ENCODE measurements around the gene DSG2.

DSG2 gene

DNA sequence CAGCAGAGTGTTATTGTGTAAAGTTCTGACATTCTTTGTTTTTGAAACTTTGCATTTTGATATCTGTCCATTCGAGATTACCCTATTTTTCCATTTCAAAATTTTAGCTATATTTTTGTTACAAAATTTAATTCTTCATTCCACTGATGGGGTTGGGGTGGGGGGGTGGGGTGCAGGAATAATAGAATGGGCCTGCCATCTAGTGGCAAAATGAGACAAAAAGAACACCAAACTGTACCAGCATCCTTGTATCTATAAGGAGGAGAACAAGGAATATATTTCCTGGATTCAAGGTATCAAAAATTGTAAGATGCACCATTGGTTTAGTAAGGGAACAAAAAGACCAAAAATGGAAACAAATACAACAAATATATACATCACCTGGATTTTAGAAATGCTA, 65.8 kb downstream of the DSG2 start:
- H3K9me3 ChIP-seq (replicated peaks in 1 of 2; ENCODE audit: control insufficient read depth in 2 of 2, insufficient read depth in 1 of 2, low read depth in 1 of 2, low read length in 2 of 2), result no peaks in the 10 kb centered on the region
- H3K27ac ChIP-seq (replicated peaks; ENCODE audit: low read length), result no peak overlapping the region
- H3K79me1 ChIP-seq (ENCODE audit: low read depth, low read length), result no peaks in the 10 kb centered on the region
- H2AFZ ChIP-seq (ENCODE audit: low read length), result no peak overlapping the region
- no peak overlapping the region for H3K4me2 ChIP-seq (ENCODE audit: insufficient read depth, low read length, poor library complexity, severe bottlenecking)
- no peaks in the 10 kb centered on the region for H3K27me3 ChIP-seq (ENCODE audit: control insufficient read depth in 3 of 3, insufficient read depth in 3 of 3, low read depth in 1 of 3, low read length in 3 of 3)
- no peak overlapping the region for H2BK120ac ChIP-seq (ENCODE audit: low read depth, low read length)
- no peak overlapping the region for H2BK5ac ChIP-seq (ENCODE audit: low read length)
- H2BK15ac ChIP-seq (ENCODE audit: low read length), result no peak overlapping the region
- H2BK12ac ChIP-seq (ENCODE audit: low read length), result no peak overlapping the region
- H3K18ac ChIP-seq (ENCODE audit: low read length), result no peak overlapping the region
- H3K14ac ChIP-seq (ENCODE audit: low read length), result no peak overlapping the region
- no peak overlapping the region for H4K8ac ChIP-seq (ENCODE audit: low read depth, low read length)
- WGBS, 2 donors (ENCODE audit: extremely low coverage in 2 of 2, insufficient read length in 2 of 2, insufficient replicate concordance in 1 of 2), result no CpG with 5 or more reads among the region's 1 CpG
- no peak overlapping the region for H3K23ac ChIP-seq (ENCODE audit: low read depth, low read length, poor library complexity)
- no peak overlapping the region for H4K91ac ChIP-seq (ENCODE audit: low read depth, low read length, poor library complexity)
- H3K4me1 ChIP-seq (ENCODE audit: control insufficient read depth in 2 of 2, insufficient read depth in 1 of 2, low read depth in 1 of 2, low read length in 2 of 2), result peaks cover 0 to 2% of the 10 kb centered on the region in 2 donors
- H3K9ac ChIP-seq (ENCODE audit: low read depth, low read length, poor library complexity), result no peak overlapping the region
- H3K4me3 ChIP-seq (ENCODE audit: low read length in 2 of 2), result no peak overlapping the region
- no peak for DNase-seq (ENCODE audit: low spot score)
- no peak overlapping the region for H3K4ac ChIP-seq (ENCODE audit: low read length)
- no peaks in the 10 kb centered on the region for H3K36me3 ChIP-seq (replicated peaks in 1 of 2; ENCODE audit: control insufficient read depth in 2 of 2, insufficient read depth in 2 of 2, low read length in 2 of 2)
- H2AK5ac ChIP-seq (ENCODE audit: low read depth, low read length), result no peak overlapping the region

DNA sequence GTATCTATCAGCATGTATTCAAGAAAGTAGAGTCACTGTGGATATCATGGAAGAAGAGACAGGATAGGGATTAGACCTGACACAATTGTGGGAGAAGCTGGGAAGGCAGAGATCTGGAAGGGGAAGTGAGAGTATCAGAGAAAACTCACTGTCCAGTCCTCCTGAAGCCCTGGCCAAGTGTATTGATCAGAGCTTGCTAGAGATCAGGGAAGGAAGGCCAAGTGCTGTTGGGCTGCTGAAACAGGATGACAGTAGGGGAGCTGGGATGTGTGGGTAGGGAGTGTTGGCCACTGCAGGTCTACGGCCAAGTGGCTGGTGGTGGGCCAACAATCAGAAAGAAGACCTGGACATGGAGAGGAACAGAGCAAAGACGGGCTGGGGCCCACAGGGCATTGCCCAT, 67.4 kb downstream of the DSG2 start:
- H3K4me3 ChIP-seq (ENCODE audit: low read length in 2 of 2), result no peak overlapping the region
- H2AK5ac ChIP-seq (ENCODE audit: low read depth, low read length), result no peak overlapping the region
- no peak overlapping the region for H3K4ac ChIP-seq (ENCODE audit: low read length)
- H4K91ac ChIP-seq (ENCODE audit: low read depth, low read length, poor library complexity), result no peak overlapping the region
- H3K4me2 ChIP-seq (ENCODE audit: insufficient read depth, low read length, poor library complexity, severe bottlenecking), result no peak overlapping the region
- DNase-seq (ENCODE audit: low spot score), result no peak
- H3K9ac ChIP-seq (ENCODE audit: low read depth, low read length, poor library complexity), result no peak overlapping the region
- H2BK120ac ChIP-seq (ENCODE audit: low read depth, low read length), result no peak overlapping the region
- no peak overlapping the region for H4K8ac ChIP-seq (ENCODE audit: low read depth, low read length)
- H2BK5ac ChIP-seq (ENCODE audit: low read length), result no peak overlapping the region
- no peak overlapping the region for H3K23ac ChIP-seq (ENCODE audit: low read depth, low read length, poor library complexity)
- WGBS, 2 donors (ENCODE audit: extremely low coverage in 2 of 2, insufficient read length in 2 of 2, insufficient replicate concordance in 1 of 2), result no CpG with 5 or more reads among the region's 2 CpGs
- no peak overlapping the region for H2BK12ac ChIP-seq (ENCODE audit: low read length)
- H2BK15ac ChIP-seq (ENCODE audit: low read length), result no peak overlapping the region
- H3K4me1 ChIP-seq (ENCODE audit: control insufficient read depth in 2 of 2, insufficient read depth in 1 of 2, low read depth in 1 of 2, low read length in 2 of 2), result peaks cover 0 to 2% of the 10 kb centered on the region in 2 donors
- no peaks in the 10 kb centered on the region for H3K27me3 ChIP-seq (ENCODE audit: control insufficient read depth in 3 of 3, insufficient read depth in 3 of 3, low read depth in 1 of 3, low read length in 3 of 3)
- H3K9me3 ChIP-seq (replicated peaks in 1 of 2; ENCODE audit: control insufficient read depth in 2 of 2, insufficient read depth in 1 of 2, low read depth in 1 of 2, low read length in 2 of 2), result no peaks in the 10 kb centered on the region
- H3K36me3 ChIP-seq (replicated peaks in 1 of 2; ENCODE audit: control insufficient read depth in 2 of 2, insufficient read depth in 2 of 2, low read length in 2 of 2), result no peaks in the 10 kb centered on the region
- no peak overlapping the region for H3K14ac ChIP-seq (ENCODE audit: low read length)
- no peaks in the 10 kb centered on the region for H3K79me1 ChIP-seq (ENCODE audit: low read depth, low read length)
- no peak overlapping the region for H3K18ac ChIP-seq (ENCODE audit: low read length)
- H3K27ac ChIP-seq (replicated peaks; ENCODE audit: low read length), result no peak overlapping the region
- no peak overlapping the region for H2AFZ ChIP-seq (ENCODE audit: low read length)

DNA sequence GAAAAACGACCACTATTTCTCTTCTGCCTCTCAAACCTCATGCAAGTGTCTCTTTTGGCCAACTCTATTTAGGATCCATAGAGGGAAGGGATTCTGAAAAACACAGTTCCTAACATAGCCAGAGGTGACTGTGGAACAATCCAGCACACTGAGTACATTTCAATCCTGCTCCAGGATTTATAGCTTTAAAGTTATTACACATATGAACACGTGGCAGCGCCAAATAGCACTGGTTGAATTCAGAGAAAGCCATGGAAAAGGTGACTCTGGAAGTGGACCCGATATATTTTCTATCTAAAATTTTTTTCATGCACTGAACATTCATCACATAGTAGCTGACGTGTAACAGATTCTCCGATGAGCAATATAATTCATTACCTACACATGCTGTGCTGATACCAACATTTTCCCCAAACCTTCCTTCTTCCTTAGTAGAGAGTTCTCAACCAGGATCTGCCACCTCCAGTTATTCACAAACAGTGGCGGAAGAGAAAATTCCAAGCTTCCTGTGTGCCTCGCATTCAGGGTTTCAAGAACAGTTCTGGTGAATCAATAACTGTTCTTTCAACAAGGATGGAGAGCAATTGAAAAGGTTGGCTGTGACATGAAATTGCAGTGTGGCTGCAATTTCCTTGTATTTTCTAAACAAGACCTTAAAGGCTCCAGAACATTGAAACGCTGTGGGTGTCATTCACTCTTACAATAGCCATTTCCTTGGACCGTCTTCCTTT, 68.0 kb downstream of the DSG2 start:
- Histone ChIP-seq H4K91ac (ENCODE audit: low read depth, low read length, poor library complexity) (no peak overlapping the region), H3K27ac (replicated peaks; ENCODE audit: low read length) (no peak overlapping the region), H4K8ac (ENCODE audit: low read depth, low read length) (no peak overlapping the region), H2BK12ac (ENCODE audit: low read length) (no peak overlapping the region), H3K79me1 (ENCODE audit: low read depth, low read length) (no peaks in the 10 kb centered on the region), H2AK5ac (ENCODE audit: low read depth, low read length) (no peak overlapping the region), H2BK120ac (ENCODE audit: low read depth, low read length) (no peak overlapping the region), H3K9ac (ENCODE audit: low read depth, low read length, poor library complexity) (no peak overlapping the region), H3K23ac (ENCODE audit: low read depth, low read length, poor library complexity) (no peak overlapping the region), H3K18ac (ENCODE audit: low read length) (no peak overlapping the region), H3K9me3 (replicated peaks in 1 of 2; ENCODE audit: control insufficient read depth in 2 of 2, insufficient read depth in 1 of 2, low read depth in 1 of 2, low read length in 2 of 2) (no peaks in the 10 kb centered on the region), H3K14ac (ENCODE audit: low read length) (peak overlapping the region; percentile 39), H3K4ac (ENCODE audit: low read length) (no peak overlapping the region), H3K4me3 (ENCODE audit: low read length in 2 of 2) (no peak overlapping the region), H2BK15ac (ENCODE audit: low read length) (no peak overlapping the region), H3K36me3 (replicated peaks in 1 of 2; ENCODE audit: control insufficient read depth in 2 of 2, insufficient read depth in 2 of 2, low read length in 2 of 2) (no peaks in the 10 kb centered on the region), H3K4me2 (ENCODE audit: insufficient read depth, low read length, poor library complexity, severe bottlenecking) (no peak overlapping the region), H3K27me3 (ENCODE audit: control insufficient read depth in 3 of 3, insufficient read depth in 3 of 3, low read depth in 1 of 3, low read length in 3 of 3) (no peaks in the 10 kb centered on the region), H2BK5ac (ENCODE audit: low read length) (no peak overlapping the region), H2AFZ (ENCODE audit: low read length) (peak overlapping the region; percentile 7), H3K4me1 (ENCODE audit: control insufficient read depth in 2 of 2, insufficient read depth in 1 of 2, low read depth in 1 of 2, low read length in 2 of 2) (peaks cover 0 to 2% of the 10 kb centered on the region in 2 donors)
- WGBS, 2 donors (ENCODE audit: extremely low coverage in 2 of 2, insufficient read length in 2 of 2, insufficient replicate concordance in 1 of 2), result no CpG with 5 or more reads among the region's 10 CpGs
- no peak for DNase-seq (ENCODE audit: low spot score)

DNA sequence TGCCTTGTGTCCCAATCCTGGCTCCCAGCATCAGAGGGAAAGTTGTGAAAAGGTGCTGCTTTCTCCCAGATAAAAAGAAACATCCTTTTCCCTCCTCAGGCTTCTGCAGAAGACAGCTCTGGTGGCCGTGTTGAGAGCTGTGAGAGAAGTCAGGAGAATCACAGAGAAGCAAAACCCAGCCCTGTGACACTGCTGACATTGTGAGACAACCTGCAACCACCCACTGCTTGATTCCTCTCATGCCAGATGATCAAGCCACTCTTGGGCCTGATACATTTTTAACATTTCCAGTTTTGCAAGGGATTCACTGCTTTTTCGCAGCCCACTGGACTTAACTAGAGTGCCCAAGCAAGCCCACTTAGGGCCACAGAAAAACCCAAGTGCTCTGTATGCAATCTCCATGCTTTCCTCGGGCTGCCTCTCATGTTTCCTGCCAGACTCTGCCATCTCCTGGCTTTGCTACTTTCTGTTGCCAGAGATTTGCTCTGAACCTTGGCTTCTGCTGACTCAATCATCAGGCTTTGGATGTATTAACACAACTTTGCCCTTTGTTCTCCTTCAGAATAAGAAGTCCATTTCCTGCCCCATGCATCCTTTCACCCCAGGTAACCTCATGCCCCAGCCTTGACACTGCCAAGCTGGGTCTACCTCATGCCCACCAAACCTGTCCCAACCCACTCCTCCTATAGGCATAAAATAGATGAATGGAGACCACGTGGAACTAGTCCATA, 68.8 kb downstream of the DSG2 start:
- Histone ChIP-seq H2BK120ac (ENCODE audit: low read depth, low read length) (no peak overlapping the region), H2AK5ac (ENCODE audit: low read depth, low read length) (no peak overlapping the region), H4K8ac (ENCODE audit: low read depth, low read length) (no peak overlapping the region), H3K36me3 (replicated peaks in 1 of 2; ENCODE audit: control insufficient read depth in 2 of 2, insufficient read depth in 2 of 2, low read length in 2 of 2) (no peaks in the 10 kb centered on the region), H3K9me3 (replicated peaks in 1 of 2; ENCODE audit: control insufficient read depth in 2 of 2, insufficient read depth in 1 of 2, low read depth in 1 of 2, low read length in 2 of 2) (no peaks in the 10 kb centered on the region), H3K27ac (replicated peaks; ENCODE audit: low read length) (no peak overlapping the region), H3K9ac (ENCODE audit: low read depth, low read length, poor library complexity) (no peak overlapping the region), H2BK12ac (ENCODE audit: low read length) (no peak overlapping the region), H3K18ac (ENCODE audit: low read length) (no peak overlapping the region), H3K79me1 (ENCODE audit: low read depth, low read length) (no peaks in the 10 kb centered on the region), H3K4ac (ENCODE audit: low read length) (no peak overlapping the region), H3K4me3 (ENCODE audit: low read length in 2 of 2) (no peak overlapping the region), H4K91ac (ENCODE audit: low read depth, low read length, poor library complexity) (no peak overlapping the region), H3K4me1 (ENCODE audit: control insufficient read depth in 2 of 2, insufficient read depth in 1 of 2, low read depth in 1 of 2, low read length in 2 of 2) (peaks cover 0 to 5% of the 10 kb centered on the region in 2 donors), H3K4me2 (ENCODE audit: insufficient read depth, low read length, poor library complexity, severe bottlenecking) (no peak overlapping the region), H3K27me3 (ENCODE audit: control insufficient read depth in 3 of 3, insufficient read depth in 3 of 3, low read depth in 1 of 3, low read length in 3 of 3) (no peaks in the 10 kb centered on the region), H2BK5ac (ENCODE audit: low read length) (no peak overlapping the region), H2AFZ (ENCODE audit: low read length) (peak overlapping the region; percentile 7), H2BK15ac (ENCODE audit: low read length) (no peak overlapping the region), H3K23ac (ENCODE audit: low read depth, low read length, poor library complexity) (no peak overlapping the region), H3K14ac (ENCODE audit: low read length) (peak overlapping the region; percentile 39)
- WGBS, 2 donors (ENCODE audit: extremely low coverage in 2 of 2, insufficient read length in 2 of 2, insufficient replicate concordance in 1 of 2), result no CpG with 5 or more reads among the region's 4 CpGs
- DNase-seq (ENCODE audit: low spot score), result no peak

Data from neuronal stem cell (in vitro differentiated cells).